Keratinocyte (primary cell): ENCODE results near the gene HHATL. TPM values are rescaled to one million over a fixed set of nuclear protein-coding genes. Genes with fewer than 3 reads are reported as not detected.

Source experiments
- DNase-seq: peaks from one replicate; pipeline ENCODE4 v3.0.0-alpha.2; 2011; ENCODE audit warnings: low read depth, missing footprints, low spot score
- FAIRE-seq: peaks from 2 replicates; lab custom pipeline; 2011; peaks lifted over from hg19 to GRCh38; lab: Jason Lieb, UNC
- H2AFZ ChIP-seq: 2 replicates; pipeline ENCODE4 v1.6.0; 2012; ENCODE audit warnings: low read length, control low read depth, inconsistent platforms; ENCODE audit not compliant: control insufficient read depth
- H3K27ac ChIP-seq: 2 replicates; pipeline ENCODE4 v1.5.1; 2011; ENCODE audit warnings: low read length; ENCODE audit not compliant: control insufficient read depth, insufficient read depth
- H3K27me3 ChIP-seq: 3 replicates; pipeline ENCODE4 v1.6.0; 2011; ENCODE audit warnings: low read length; ENCODE audit not compliant: control insufficient read depth, insufficient read depth; ENCODE audit errors: extremely low read depth
- H3K36me3 ChIP-seq, 2 experiments: 2 replicates in 1 of 2; 3 replicates in 1 of 2; pipeline ENCODE4 v1.5.1; 2011; ENCODE audit warnings: low read length in 2 of 2, mild to moderate bottlenecking in 1 of 2; ENCODE audit not compliant: control insufficient read depth in 2 of 2, insufficient read depth in 2 of 2; ENCODE audit errors: extremely low read depth in 1 of 2
- H3K4me1 ChIP-seq: 3 replicates; pipeline ENCODE4 v1.5.1; 2011; ENCODE audit warnings: low read length; ENCODE audit not compliant: control insufficient read depth, insufficient read depth; ENCODE audit errors: extremely low read depth
- H3K4me2 ChIP-seq: 3 replicates; pipeline ENCODE4 v1.6.0; 2011; ENCODE audit warnings: low read depth, low read length; ENCODE audit not compliant: control insufficient read depth, insufficient read depth; ENCODE audit errors: extremely low read depth
- H3K4me3 ChIP-seq, 3 experiments: fragments of 200-600 bp in 1 of 3; sonication (generic) in 1 of 3; 2 replicates in 2 of 3; 3 replicates in 1 of 3; pipeline ENCODE4 v1.5.1; 2011 to 2016; ENCODE audit warnings: low read length in 3 of 3, mild to moderate bottlenecking in 3 of 3, control low read depth in 2 of 3, inconsistent platforms in 1 of 3, low read depth in 1 of 3, mixed read lengths in 1 of 3, mixed run types in 1 of 3, moderate library complexity in 1 of 3; ENCODE audit not compliant: control insufficient read depth in 2 of 3, insufficient read depth in 2 of 3; ENCODE audit errors: extremely low read depth in 1 of 3
- H3K79me2 ChIP-seq: 2 replicates; pipeline ENCODE4 v1.6.0; 2012; ENCODE audit warnings: low read length; ENCODE audit not compliant: control insufficient read depth, insufficient read depth
- H3K9ac ChIP-seq: 3 replicates; pipeline ENCODE4 v1.6.0; 2011; ENCODE audit warnings: low read length; ENCODE audit not compliant: control insufficient read depth, insufficient read depth; ENCODE audit errors: extremely low read depth
- H3K9me1 ChIP-seq: 3 replicates; pipeline ENCODE4 v1.6.0; 2011; ENCODE audit warnings: low read length; ENCODE audit not compliant: control insufficient read depth, insufficient read depth; ENCODE audit errors: extremely low read depth
- H3K9me3 ChIP-seq: 2 replicates; pipeline ENCODE4 v1.5.1; 2012; ENCODE audit warnings: low read depth, low read length; ENCODE audit not compliant: control insufficient read depth
- H4K20me1 ChIP-seq: 3 replicates; pipeline ENCODE4 v1.6.0; 2011; ENCODE audit warnings: low read length; ENCODE audit not compliant: control insufficient read depth, insufficient read depth; ENCODE audit errors: extremely low read depth
- CTCF ChIP-seq, 3 experiments: IDR thresholded peaks in 1 of 3; conservative IDR thresholded peaks in 1 of 3; optimal IDR thresholded peaks in 1 of 3; 2 replicates in 2 of 3; 3 replicates in 1 of 3; pipeline versions ENCODE3 to v1.5.1; 2011; ENCODE audit warnings: low read length in 3 of 3, mild to moderate bottlenecking in 3 of 3, moderate library complexity in 2 of 3, control low read depth in 1 of 3, inconsistent platforms in 1 of 3; ENCODE audit not compliant: insufficient read depth in 2 of 3; ENCODE audit errors: extremely low read depth in 1 of 3
- EZH2 ChIP-seq: IDR thresholded peaks from one replicate; pipeline ENCODE4 v1.6.1; 2012; ENCODE audit warnings: inconsistent platforms, mild to moderate bottlenecking, low read length, moderate library complexity
- dilution Hi-C: fragments of 300-500 bp; cut with MboI; formaldehyde crosslinking; loops from one replicate; pipeline ENCODE4 v1.7.0; 2020; ENCODE audit warnings: low sequenced_read_pairs; ENCODE audit not compliant: extremely low pct_ligation_motif_present
- polyA plus RNA-seq, 5 experiments: library from polyadenylated mRNA; depleted of rRNA in 3 of 5; stranded (reverse) in 3 of 5; stranded (forward) in 1 of 5; unstranded in 1 of 5; fragments of >200 nt; gene quantifications; 1 replicate in 1 of 5; 2 replicates in 3 of 5; 3 replicates in 1 of 5; pipeline versions ENCODE4 v1.2.1 to v1.2.3, GENCODE V29; 2011 to 2012; ENCODE audit warnings: missing spikeins in 2 of 5, low read depth in 1 of 5, low replicate concordance in 1 of 5

The HHATL gene
- polyA plus RNA-seq, 1 donor (not counting 4 experiments of a cell fraction or from before 2014, with no cell fraction given): not detected

GRCh38 chr3:42719002-42719401 lies 16.4 kb upstream of the HHATL start:
- no peak overlapping the region for H2AFZ ChIP-seq
- dilution Hi-C loops: no loop called here
- H3K27me3 ChIP-seq: no peaks in the 10 kb centered on the region
- H4K20me1 ChIP-seq: no peaks in the 10 kb centered on the region
- no peaks in the 10 kb centered on the region for H3K79me2 ChIP-seq
- no peak overlapping the region for H3K27ac ChIP-seq
- H3K4me3 ChIP-seq: no peak overlapping the region
- no peak for FAIRE-seq
- H3K9me1 ChIP-seq: no peaks in the 10 kb centered on the region
- TF ChIP-seq CTCF (optimal IDR thresholded peaks at IDR 0.05 in 1 of 3, IDR thresholded peaks at IDR 0.05 in 1 of 3, conservative IDR thresholded peaks at IDR 0.05 in 1 of 3; ENCODE audit: extremely low read depth in 1 of 3, insufficient read depth in 2 of 3, low read length in 3 of 3) (no peak), EZH2 (no peak)
- no peaks in the 10 kb centered on the region for H3K36me3 ChIP-seq
- H3K9me3 ChIP-seq: no peaks in the 10 kb centered on the region
- no peak overlapping the region for H3K9ac ChIP-seq
- no peak for DNase-seq
- H3K4me1 ChIP-seq: no peaks in the 10 kb centered on the region
- H3K4me2 ChIP-seq: no peak overlapping the region

DNA sequence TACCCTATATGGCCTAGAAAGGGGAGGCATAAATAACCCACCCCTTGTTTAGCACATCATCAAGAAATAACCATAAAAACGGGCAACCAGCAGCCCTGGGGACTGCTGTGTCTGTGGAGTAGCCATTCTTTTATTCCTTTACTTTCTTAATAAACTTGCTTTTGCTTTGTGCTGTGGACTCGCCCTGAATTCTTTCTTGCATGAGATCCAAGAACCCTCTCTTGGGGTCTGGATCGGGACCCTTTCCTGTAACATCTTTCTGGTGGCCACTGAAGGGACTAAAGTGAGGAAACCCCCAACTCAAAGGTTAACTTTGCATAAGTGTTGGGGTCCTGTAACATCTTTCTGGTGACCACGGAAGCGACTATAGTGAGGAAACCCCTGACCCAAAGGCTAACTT lies 15.7 kb upstream of the HHATL start:
- Histone ChIP-seq H3K4me3 (no peak overlapping the region), H3K9me3 (no peaks in the 10 kb centered on the region), H3K79me2 (no peaks in the 10 kb centered on the region), H3K9me1 (no peaks in the 10 kb centered on the region), H3K36me3 (no peaks in the 10 kb centered on the region), H3K4me1 (no peaks in the 10 kb centered on the region), H3K27me3 (no peaks in the 10 kb centered on the region), H2AFZ (no peak overlapping the region), H4K20me1 (no peaks in the 10 kb centered on the region), H3K4me2 (no peak overlapping the region), H3K27ac (no peak overlapping the region), H3K9ac (no peak overlapping the region)
- FAIRE-seq: no peak
- dilution Hi-C loops: no loop called here
- DNase-seq: no peak
- no peak for TF ChIP-seq EZH2
- TF ChIP-seq CTCF (optimal IDR thresholded peaks at IDR 0.05 in 1 of 3, IDR thresholded peaks at IDR 0.05 in 1 of 3, conservative IDR thresholded peaks at IDR 0.05 in 1 of 3; ENCODE audit: extremely low read depth in 1 of 3, insufficient read depth in 2 of 3, low read length in 3 of 3): no peak
